H1 (cell line): ENCODE results near the gene CHTF18. TPM values are rescaled to one million over a fixed set of nuclear protein-coding genes. Genes with fewer than 3 reads are reported as not detected.

ENCODE experiments used
- CTCF ChIA-PET: fragments of 300-600 bp; sonication (Branson Sonifier 250); formaldehyde crosslinking; loops from one replicate; lab custom pipeline; 2021; ENCODE audit not compliant: partially characterized antibody; lab: Charles Lee
- POLR2A ChIA-PET: fragments of 300-600 bp; sonication (Branson Sonifier 250); formaldehyde crosslinking; loops from one replicate; lab custom pipeline; 2021; ENCODE audit warnings: inconsistent platforms; ENCODE audit not compliant: partially characterized antibody; lab: Charles Lee
- DNase-seq, 2 experiments: peaks; one replicate each; pipeline versions ENCODE4 v3.0.0 to v3.0.0-alpha.2; 2010 to 2022; ENCODE audit warnings: low spot score in 2 of 2, low read depth in 1 of 2, mixed read lengths in 1 of 2
- FAIRE-seq: peaks from 2 replicates; lab custom pipeline; 2011; peaks lifted over from hg19 to GRCh38; lab: Jason Lieb, UNC
- H2AFZ ChIP-seq: 2 replicates; pipeline ENCODE4 v1.8.1; 2012; ENCODE audit warnings: low read length, inconsistent platforms
- H2AK5ac ChIP-seq: 2 replicates; pipeline ENCODE4 v1.6.1; 2013; ENCODE audit warnings: low read depth, low read length
- H2BK120ac ChIP-seq: replicated peaks from 2 replicates; pipeline ENCODE3; 2013; ENCODE audit warnings: low read depth, low read length, inconsistent platforms
- H2BK12ac ChIP-seq: 2 replicates; pipeline ENCODE4 v1.6.1; 2013; ENCODE audit warnings: low read depth, low read length
- H2BK15ac ChIP-seq: 2 replicates; pipeline ENCODE4 v1.6.1; 2013; ENCODE audit warnings: low read length
- H2BK20ac ChIP-seq: 2 replicates; pipeline ENCODE4 v1.6.1; 2013; ENCODE audit warnings: low read length
- H2BK5ac ChIP-seq: 2 replicates; pipeline ENCODE4 v1.6.1; 2013; ENCODE audit warnings: low read depth, low read length
- H3K14ac ChIP-seq: 2 replicates; pipeline ENCODE4 v1.6.1; 2013; ENCODE audit warnings: inconsistent platforms; ENCODE audit not compliant: insufficient read length
- H3K18ac ChIP-seq: 2 replicates; pipeline ENCODE4 v1.6.1; 2013; ENCODE audit warnings: low read length; ENCODE audit errors: extremely low read depth
- H3K23ac ChIP-seq: 2 replicates; pipeline ENCODE4 v1.6.1; 2013; ENCODE audit warnings: inconsistent platforms; ENCODE audit not compliant: insufficient read length
- H3K23me2 ChIP-seq: 2 replicates; pipeline ENCODE4 v1.6.1; 2013; ENCODE audit warnings: low read depth, low read length
- H3K27ac ChIP-seq: 2 replicates; pipeline ENCODE4 v1.6.1; 2011; ENCODE audit warnings: low read depth, low read length, inconsistent platforms
- H3K27me3 ChIP-seq, 4 experiments: replicated peaks in 1 of 4; 1 replicate in 1 of 4; 2 replicates in 3 of 4; pipeline versions ENCODE4 v1.6.1 to v1.8.1; 2011 to 2013; ENCODE audit warnings: low read length in 3 of 4, mild to moderate bottlenecking in 3 of 4, inconsistent platforms in 2 of 4, mixed read lengths in 2 of 4, moderate library complexity in 1 of 4; ENCODE audit not compliant: control insufficient read depth in 3 of 4, insufficient read depth in 3 of 4; ENCODE audit errors: extremely low read depth in 1 of 4
- H3K36me3 ChIP-seq, 4 experiments: 2 replicates each; pipeline versions ENCODE4 v1.6.1 to v1.8.1; 2011 to 2013; ENCODE audit warnings: mild to moderate bottlenecking in 4 of 4, low read length in 3 of 4, moderate library complexity in 2 of 4, control low read depth in 1 of 4, inconsistent platforms in 1 of 4; ENCODE audit not compliant: insufficient read depth in 4 of 4, control insufficient read depth in 2 of 4
- H3K4ac ChIP-seq: replicated peaks from 2 replicates; pipeline ENCODE3; 2013; ENCODE audit warnings: low read length, low read depth, mixed read lengths, inconsistent platforms; ENCODE audit not compliant: insufficient read length
- H3K4me1 ChIP-seq, 4 experiments: replicated peaks in 1 of 4; 1 replicate in 1 of 4; 2 replicates in 3 of 4; pipeline versions ENCODE4 v1.6.1 to v1.8.1; 2011 to 2013; ENCODE audit warnings: low read length in 3 of 4, inconsistent platforms in 2 of 4, mixed read lengths in 1 of 4; ENCODE audit not compliant: insufficient read depth in 4 of 4, control insufficient read depth in 3 of 4
- H3K4me2 ChIP-seq, 2 experiments: 2 replicates each; pipeline versions ENCODE4 v1.6.1 to v1.8.1; 2011 to 2013; ENCODE audit warnings: low read depth in 2 of 2, low read length in 2 of 2, control low read depth in 1 of 2, inconsistent platforms in 1 of 2, mild to moderate bottlenecking in 1 of 2; ENCODE audit not compliant: insufficient read depth in 1 of 2
- H3K4me3 ChIP-seq, 4 experiments: fragments of 200-600, 300-600 bp in 1 of 4; sonication (generic), shearing (Covaris generic), sonication (Bioruptor Twin) in 1 of 4; 2 replicates each; pipeline versions ENCODE4 v1.5.1 to v1.8.1; 2011 to 2016; ENCODE audit warnings: low read length in 4 of 4, low read depth in 3 of 4, control low read depth in 2 of 4, inconsistent platforms in 2 of 4, mild to moderate bottlenecking in 2 of 4, mixed read lengths in 1 of 4, moderate library complexity in 1 of 4; ENCODE audit not compliant: insufficient read depth in 2 of 4; ENCODE audit errors: extremely low read depth in 1 of 4
- H3K56ac ChIP-seq: replicated peaks from 2 replicates; pipeline ENCODE3; 2013; ENCODE audit warnings: low read depth, mild to moderate bottlenecking, mixed read lengths, low read length, inconsistent platforms; ENCODE audit not compliant: insufficient read length
- H3K79me1 ChIP-seq: 2 replicates; pipeline ENCODE4 v1.6.1; 2013; ENCODE audit warnings: low read depth, low read length, control low read depth
- H3K79me2 ChIP-seq, 2 experiments: 2 replicates each; pipeline versions ENCODE4 v1.6.1 to v1.8.1; 2012 to 2013; ENCODE audit warnings: low read length in 2 of 2, mild to moderate bottlenecking in 2 of 2, inconsistent platforms in 1 of 2; ENCODE audit not compliant: insufficient read depth in 2 of 2, control insufficient read depth in 1 of 2
- H3K9ac ChIP-seq, 4 experiments: replicated peaks in 1 of 4; 1 replicate in 1 of 4; 2 replicates in 3 of 4; pipeline versions ENCODE4 v1.6.1 to v1.8.1; 2011 to 2013; ENCODE audit warnings: low read depth in 3 of 4, low read length in 3 of 4, control low read depth in 2 of 4, mild to moderate bottlenecking in 2 of 4, moderate library complexity in 2 of 4, inconsistent platforms in 1 of 4; ENCODE audit errors: extremely low read depth in 1 of 4
- H3K9me3 ChIP-seq, 2 experiments: 2 replicates each; pipeline versions ENCODE4 v1.6.1 to v1.8.1; 2012 to 2013; ENCODE audit warnings: mild to moderate bottlenecking in 2 of 2, moderate library complexity in 2 of 2, control low read depth in 1 of 2, inconsistent platforms in 1 of 2, low read depth in 1 of 2, low read length in 1 of 2, mixed read lengths in 1 of 2; ENCODE audit not compliant: insufficient read depth in 2 of 2
- H4K20me1 ChIP-seq, 2 experiments: replicated peaks in 1 of 2; 2 replicates each; pipeline versions ENCODE3 to v1.8.1; 2011 to 2013; ENCODE audit warnings: inconsistent platforms in 2 of 2, low read length in 2 of 2, mild to moderate bottlenecking in 1 of 2; ENCODE audit not compliant: insufficient read depth in 2 of 2, control insufficient read depth in 1 of 2
- H4K5ac ChIP-seq: 2 replicates; pipeline ENCODE4 v1.6.1; 2013; ENCODE audit warnings: low read length, low read depth, mixed read lengths, inconsistent platforms; ENCODE audit not compliant: insufficient read length
- H4K8ac ChIP-seq: 2 replicates; pipeline ENCODE4 v1.8.0; 2013; ENCODE audit warnings: mild to moderate bottlenecking, moderate library complexity, low read length, inconsistent platforms; ENCODE audit not compliant: insufficient read depth; ENCODE audit errors: extremely low read depth
- H4K91ac ChIP-seq: replicated peaks from 2 replicates; pipeline ENCODE3; 2013; ENCODE audit warnings: low read length, mixed read lengths, inconsistent platforms; ENCODE audit not compliant: insufficient read length
- BACH1 ChIP-seq: IDR thresholded peaks from 2 replicates; pipeline ENCODE4 v1.6.1; 2012; ENCODE audit warnings: low read length, improper control_type of control experiment
- CBX5 ChIP-seq: fragments of 300-800, 300-1000 bp; sonication (generic); IDR thresholded peaks from 2 replicates; pipeline ENCODE4 v1.7.1; 2016; ENCODE audit warnings: antibody characterized with exemption, low read length, low read depth
- CHD2 ChIP-seq: IDR thresholded peaks from 2 replicates; pipeline ENCODE4 v1.6.1; 2012; ENCODE audit warnings: low read length, improper control_type of control experiment
- GABPA ChIP-seq: IDR thresholded peaks from 2 replicates; pipeline ENCODE4 v1.6.1; 2011; ENCODE audit warnings: mild to moderate bottlenecking, low read length, moderate library complexity, borderline replicate concordance; ENCODE audit not compliant: insufficient read depth
- GTF2F1 ChIP-seq: IDR thresholded peaks from 2 replicates; pipeline ENCODE4 v1.6.1; 2012; ENCODE audit warnings: low read depth, low read length, improper control_type of control experiment, borderline replicate concordance
- HDAC6 ChIP-seq: IDR thresholded peaks from one replicate; pipeline ENCODE4 v1.7.1; 2012; ENCODE audit warnings: low read depth, mild to moderate bottlenecking, inconsistent platforms, low read length, moderate library complexity
- JUN ChIP-seq: IDR thresholded peaks from 2 replicates; pipeline ENCODE4 v1.6.1; 2011; ENCODE audit warnings: low read depth, mild to moderate bottlenecking, improper control_type of control experiment, low read length
- KDM4A ChIP-seq: IDR thresholded peaks from one replicate; pipeline ENCODE4 v1.7.1; 2012; ENCODE audit warnings: low read depth, mild to moderate bottlenecking, moderate library complexity, low read length, inconsistent platforms; ENCODE audit not compliant: severe bottlenecking
- KDM5A ChIP-seq: fragments of 200-600 bp; IDR thresholded peaks from 2 replicates; pipeline ENCODE4 v1.7.1; 2012; ENCODE audit warnings: mild to moderate bottlenecking, low read length, inconsistent platforms, mixed read lengths
- POU5F1 ChIP-seq: IDR thresholded peaks from 2 replicates; pipeline ENCODE4 v1.6.1; 2011; ENCODE audit warnings: low read depth, mild to moderate bottlenecking, low read length, moderate library complexity
- WGBS, 2 experiments: shearing (Covaris generic) in 1 of 2; methylation state at CpG; one replicate each; pipeline versions ENCODE4 v1.1.6 to v1.1.7; 2013 to 2015; ENCODE audit warnings: low lambda C conversion rate in 2 of 2, mixed read lengths in 2 of 2, inconsistent platforms in 1 of 2, low coverage in 1 of 2, missing lambda C conversion rate in 1 of 2; ENCODE audit not compliant: insufficient replicate concordance in 2 of 2, insufficient coverage in 1 of 2, insufficient read length in 1 of 2; ENCODE audit errors: extremely low coverage in 1 of 2, missing lambda C conversion rate in 1 of 2; 5-methylcytosine and 5-hydroxymethylcytosine counted together
- polyA plus RNA-seq, 7 experiments: library from polyadenylated mRNA; depleted of rRNA in 3 of 7; stranded (reverse) in 5 of 7; unstranded in 2 of 7; fragments of >200 nt in 5 of 7; fragments of 200-250 nt in 2 of 7; gene quantifications; 1 replicate in 5 of 7; 2 replicates in 1 of 7; 4 replicates in 1 of 7; pipeline versions ENCODE4 v1.2.1 to v1.2.3, GENCODE V29; 2011 to 2013; ENCODE audit warnings: missing spikeins in 2 of 7, mixed read lengths in 2 of 7
- total RNA-seq: library from RNA; stranded (reverse); fragmentation: NEBNext Ultra II Directional; extraction: Animal tissue kit (Norgen Biotek cat#: 25700); gene quantifications from 2 replicates; pipeline ENCODE4 v1.2.1, GENCODE V29; 2021

Gene CHTF18
- total and polyA plus RNA-seq, 2 of the 8 experiments (the other 6 are each of a cell fraction or from before 2014, with no cell fraction given), result 75.3 to 104 TPM

DNA sequence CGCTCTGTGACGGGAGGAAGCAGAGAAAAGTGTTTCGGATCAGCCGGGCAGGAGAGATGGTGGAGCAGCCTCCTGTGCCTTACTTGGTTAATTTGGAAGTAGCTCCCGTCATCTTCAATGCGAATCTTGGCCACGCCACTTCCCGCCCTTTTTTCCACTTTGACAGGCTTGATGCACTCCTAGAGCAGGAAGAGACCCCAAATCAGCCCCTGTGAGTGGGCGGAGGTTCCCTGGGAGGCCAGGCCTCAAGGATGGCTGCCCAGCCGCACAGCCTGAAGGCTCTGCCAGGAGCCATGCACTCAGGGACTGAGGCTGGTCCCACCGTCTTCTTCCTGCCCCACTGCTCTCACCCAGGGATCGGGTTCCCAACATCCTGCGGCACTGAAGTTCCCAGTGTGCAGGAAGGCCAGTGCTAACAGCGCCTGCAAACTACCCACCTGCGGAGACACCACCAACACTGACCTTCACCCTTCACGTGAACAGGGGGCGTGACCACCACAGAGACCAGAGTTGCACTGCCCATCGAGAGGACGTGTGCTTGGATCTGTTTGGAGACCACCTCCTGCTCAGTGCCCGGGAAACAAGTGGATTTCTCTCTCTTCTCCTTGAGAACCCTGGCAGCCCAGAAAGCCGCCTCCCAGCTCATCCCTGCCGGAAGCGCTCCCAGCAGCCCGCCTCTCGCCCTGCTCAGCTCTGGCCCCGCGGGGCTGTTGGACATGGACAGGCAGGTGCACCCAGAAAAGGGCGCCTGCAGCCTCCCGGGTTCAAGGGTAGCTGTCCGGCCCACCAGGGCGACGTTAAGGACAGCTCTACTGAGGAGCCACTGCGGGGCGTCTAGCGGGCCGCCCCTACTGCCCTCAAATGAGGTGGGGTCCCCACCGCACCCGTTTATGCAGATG is 48.6 kb upstream of the CHTF18 start:
- Histone ChIP-seq H4K20me1 (peaks cover 2% of the 10 kb centered on the region in 2 experiments), H3K23ac (no peak overlapping the region), H2AK5ac (no peak overlapping the region), H3K4me2 (peak overlapping the region; percentile 70 to 80), H4K8ac (peak overlapping the region; percentile 89; the same call in 1 of the 2 replicates), H3K27me3 (no peaks in the 10 kb centered on the region), H3K27ac (no peak overlapping the region), H3K9me3 (no peaks in the 10 kb centered on the region), H2BK20ac (no peak overlapping the region), H2BK15ac (no peak overlapping the region), H3K56ac (no peak overlapping the region), H2BK12ac (0 out of 2 replicates have a peak overlapping the region, but pooled peaks have one; percentile 3), H3K18ac (no peak overlapping the region), H2BK5ac (no peak overlapping the region), H3K79me2 (no peaks in the 10 kb centered on the region), H3K79me1 (no peaks in the 10 kb centered on the region), H2AFZ (no peak overlapping the region), H3K4me3 (peak overlapping the region; percentile 62 to 90 (median 81)), H3K14ac (no peak overlapping the region), H3K4ac (no peak overlapping the region), H2BK120ac (no peak overlapping the region), H3K23me2 (peaks cover 7% of the 10 kb centered on the region; the same call in 1 of the 2 replicates), H3K9ac (peak overlapping the region in 2 of 4 experiments; percentile 17 to 81; a peak in 2 of 7 replicates), H4K91ac (no peak overlapping the region), H4K5ac (no peak overlapping the region), H3K36me3 (peaks cover 0 to 3% (median 0%) of the 10 kb centered on the region in 4 experiments; a peak in 1 of 8 replicates), H3K4me1 (peaks cover 0 to 9% (median 4%) of the 10 kb centered on the region in 4 experiments; a peak in 5 of 7 replicates)
- ChIA-PET CTCF (interaction anchor here (0.9 to 35.8 kb wide), 8 partner anchors 10 to 67 kb away, joined by 3 to 977 read pairs (median 9); partner anchors contain the start of genes ANTKMT, CCDC78, CHTF18 and FBXL16), POLR2A (interaction anchor here (0.9 to 6.3 kb wide), 16 partner anchors 9 to 61 kb away, joined by 3 to 39 read pairs (median 4); partner anchors contain the start of genes CCDC78, GNG13 and STUB1)
- 61% methylated on average over 33 of the region's 38 CpGs; no CpG with 5 or more reads in 1 of the 2 experiments for WGBS, 2 experiments
- DNase-seq (no peak), FAIRE-seq (no peak)
- TF ChIP-seq CBX5 (no peak), CHD2 (no peak), GTF2F1 (no peak), KDM4A (no peak), KDM5A (no peak), POU5F1 (no peak), BACH1 (no peak), JUN (no peak), GABPA (no peak), HDAC6 (no peak)
